Peyer's patch (tissue), 4 donors: ENCODE measurements around the gene NDC80. TPM values are rescaled to one million over a fixed set of nuclear protein-coding genes. Genes with fewer than 3 reads are reported as not detected.
A peak's percentile ranks its signal among the peaks of the same experiment; 100 is the strongest.

Experiments used
- DNase-seq, 3 donors: peaks; one replicate each; pipeline ENCODE4 v3.0.0-alpha.2; 2017 to 2019
- H3K27ac ChIP-seq, 4 donors: fragments of 200-600 bp; sonication (generic); one replicate each; pipeline ENCODE4 v1.5.1; 2016 to 2019
- H3K27me3 ChIP-seq, 2 donors: fragments of 200-600 bp; sonication (generic); one replicate each; pipeline ENCODE4 v1.5.1; 2019
- H3K36me3 ChIP-seq, 3 donors: fragments of 200-600 bp; sonication (generic); one replicate each; pipeline ENCODE4 v1.5.1; 2016 to 2019
- H3K4me1 ChIP-seq, 4 donors: fragments of 200-600 bp; sonication (generic); one replicate each; pipeline ENCODE4 v1.5.1; 2016 to 2019
- H3K4me3 ChIP-seq, 4 donors: fragments of 200-600 bp; sonication (generic); 1 replicate in 3 of 4; 2 replicates in 1 of 4; pipeline ENCODE4 v1.5.1; 2016 to 2019; ENCODE audit warnings: mild to moderate bottlenecking in 1 of 4
- H3K9me3 ChIP-seq, 4 donors: fragments of 200-600 bp; sonication (generic); one replicate each; pipeline ENCODE4 v1.5.1; 2016 to 2019; ENCODE audit warnings: mild to moderate bottlenecking in 1 of 4
- POLR2A ChIP-seq, 2 donors: fragments of 450-650 bp; IDR thresholded peaks; one replicate each; pipeline ENCODE4 v1.5.1; 2017; ENCODE audit warnings: antibody characterized with exemption in 2 of 2, mild to moderate bottlenecking in 2 of 2, moderate library complexity in 2 of 2
- total RNA-seq, 4 donors: library from RNA; depleted of rRNA; stranded (reverse); fragments of >200 nt; gene quantifications; one replicate each; pipeline ENCODE4 v1.1.0, GENCODE V29; 2016
- TF ChIP-seq, protein P1 (sequence below), 6 experiments: fragments of 450-650 bp in 4 of 6; fragments of 200-600 bp in 2 of 6; sonication (generic) in 1 of 6; IDR thresholded peaks; one replicate each; pipeline ENCODE4 v1.5.1; 2017 to 2019; ENCODE audit warnings: antibody characterized with exemption in 6 of 6, mild to moderate bottlenecking in 3 of 6, moderate library complexity in 1 of 6

The NDC80 gene
- total RNA-seq, 4 donors from 2014 or later, result 0.54 to 5.0 (median 2.6) TPM

GRCh38 chr18:2636126-2636631, 64.8 kb downstream of the NDC80 start:
- Histone ChIP-seq H3K9me3 (no peaks in the 10 kb centered on the region), H3K27ac (peak overlapping the region; percentile 85 to 94 (median 91)), H3K36me3 (no peaks in the 10 kb centered on the region), H3K4me1 (peaks cover 0 to 28% (median 13%) of the 10 kb centered on the region in 4 donors), H3K27me3 (no peaks in the 10 kb centered on the region), H3K4me3 (peak overlapping the region; percentile 2 to 24 (median 5))
- TF ChIP-seq, protein P1, sequence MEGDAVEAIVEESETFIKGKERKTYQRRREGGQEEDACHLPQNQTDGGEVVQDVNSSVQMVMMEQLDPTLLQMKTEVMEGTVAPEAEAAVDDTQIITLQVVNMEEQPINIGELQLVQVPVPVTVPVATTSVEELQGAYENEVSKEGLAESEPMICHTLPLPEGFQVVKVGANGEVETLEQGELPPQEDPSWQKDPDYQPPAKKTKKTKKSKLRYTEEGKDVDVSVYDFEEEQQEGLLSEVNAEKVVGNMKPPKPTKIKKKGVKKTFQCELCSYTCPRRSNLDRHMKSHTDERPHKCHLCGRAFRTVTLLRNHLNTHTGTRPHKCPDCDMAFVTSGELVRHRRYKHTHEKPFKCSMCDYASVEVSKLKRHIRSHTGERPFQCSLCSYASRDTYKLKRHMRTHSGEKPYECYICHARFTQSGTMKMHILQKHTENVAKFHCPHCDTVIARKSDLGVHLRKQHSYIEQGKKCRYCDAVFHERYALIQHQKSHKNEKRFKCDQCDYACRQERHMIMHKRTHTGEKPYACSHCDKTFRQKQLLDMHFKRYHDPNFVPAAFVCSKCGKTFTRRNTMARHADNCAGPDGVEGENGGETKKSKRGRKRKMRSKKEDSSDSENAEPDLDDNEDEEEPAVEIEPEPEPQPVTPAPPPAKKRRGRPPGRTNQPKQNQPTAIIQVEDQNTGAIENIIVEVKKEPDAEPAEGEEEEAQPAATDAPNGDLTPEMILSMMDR (IDR thresholded peaks at IDR 0.05), result no peak
- TF ChIP-seq POLR2A (IDR thresholded peaks at IDR 0.05), result no peak
- DNase-seq, result peak in 2 of 3 donors; percentile 73 to 87

DNA sequence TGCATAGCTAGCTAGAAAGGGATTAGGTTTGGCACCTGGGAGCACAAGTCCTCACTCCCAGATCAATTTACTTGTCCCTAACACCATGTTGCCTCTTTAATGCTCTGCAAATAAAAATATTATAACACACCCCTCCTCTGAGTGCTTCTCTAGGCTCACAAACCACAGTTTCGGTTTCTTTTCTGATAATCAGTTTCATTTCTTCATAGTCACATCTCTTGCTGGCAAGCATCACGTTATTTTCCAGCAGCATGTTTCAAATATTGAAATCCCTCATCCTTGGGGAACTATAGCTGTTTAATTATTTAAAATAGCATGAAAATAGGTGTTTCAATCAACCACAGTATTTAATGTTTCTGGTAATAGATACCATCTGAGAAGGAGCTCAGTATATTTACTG, 70.3 kb downstream of the NDC80 start:
- Histone ChIP-seq H3K4me1 (peaks cover 0 to 23% (median 12%) of the 10 kb centered on the region in 4 donors), H3K27ac (peak overlapping the region; percentile 50 to 91 (median 58)), H3K36me3 (no peaks in the 10 kb centered on the region), H3K27me3 (no peaks in the 10 kb centered on the region), H3K9me3 (no peaks in the 10 kb centered on the region), H3K4me3 (no peak overlapping the region)
- no peak for DNase-seq
- TF ChIP-seq POLR2A (IDR thresholded peaks at IDR 0.05), result no peak
- TF ChIP-seq, protein P1 (IDR thresholded peaks at IDR 0.05), result no peak

GRCh38 chr18:2642771-2643170, 71.4 kb downstream of the NDC80 start:
- Histone ChIP-seq H3K36me3 (no peaks in the 10 kb centered on the region), H3K27ac (peak overlapping the region in 1 of 4 donors; percentile 91), H3K27me3 (no peaks in the 10 kb centered on the region), H3K9me3 (no peaks in the 10 kb centered on the region), H3K4me1 (peaks cover 0 to 17% (median 9%) of the 10 kb centered on the region in 4 donors), H3K4me3 (no peak overlapping the region)
- DNase-seq, result no peak
- TF ChIP-seq, protein P1 (IDR thresholded peaks at IDR 0.05), result no peak
- TF ChIP-seq POLR2A (IDR thresholded peaks at IDR 0.05), result no peak

DNA sequence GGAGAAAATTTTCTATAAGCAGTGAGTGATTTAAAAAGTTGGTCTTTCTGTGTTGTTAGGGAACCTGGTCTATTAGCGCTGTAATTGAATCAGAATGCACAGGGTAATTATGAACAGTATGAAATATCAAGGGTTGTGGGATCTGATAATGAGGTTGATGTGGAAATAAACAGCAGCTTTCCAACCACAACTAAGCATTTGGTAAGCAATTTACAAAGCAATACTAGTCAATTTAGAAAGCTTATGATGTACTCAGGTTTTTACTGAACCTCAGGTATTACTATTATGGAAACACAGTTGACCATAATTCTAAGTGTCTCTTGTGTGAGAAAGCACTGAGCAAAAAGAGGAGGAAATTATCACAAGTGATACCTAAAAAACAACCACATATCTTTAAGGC, 73.2 kb downstream of the NDC80 start:
- TF ChIP-seq, protein P1 (IDR thresholded peaks at IDR 0.05), result no peak
- no peak for TF ChIP-seq POLR2A (IDR thresholded peaks at IDR 0.05)

GRCh38 chr18:2651981-2652380, 80.6 kb downstream of the NDC80 start:
- no peak for DNase-seq
- TF ChIP-seq, protein P1 (IDR thresholded peaks at IDR 0.05), result no peak
- TF ChIP-seq POLR2A (IDR thresholded peaks at IDR 0.05), result no peak
- Histone ChIP-seq H3K4me3 (no peak overlapping the region), H3K9me3 (no peaks in the 10 kb centered on the region), H3K27ac (no peak overlapping the region), H3K27me3 (no peaks in the 10 kb centered on the region), H3K36me3 (no peaks in the 10 kb centered on the region), H3K4me1 (no peaks in the 10 kb centered on the region)

More for the DNA sequence above, 73.2 kb downstream of the NDC80 start:
- Histone ChIP-seq H3K27ac (peak overlapping the region in 1 of 4 donors; percentile 38), H3K9me3 (no peaks in the 10 kb centered on the region), H3K36me3 (no peaks in the 10 kb centered on the region), H3K27me3 (no peaks in the 10 kb centered on the region), H3K4me3 (no peak overlapping the region), H3K4me1 (peaks cover 0 to 14% (median 6%) of the 10 kb centered on the region in 4 donors)
- DNase-seq, result no peak
